ENCODE results near the gene TOPORS.
"Not testable (repeated sequence)": the region's sequence is repeated elsewhere in the genome, so short reads cannot be mapped to it uniquely, and the experiment has no call there.

The TOPORS gene

DNA sequence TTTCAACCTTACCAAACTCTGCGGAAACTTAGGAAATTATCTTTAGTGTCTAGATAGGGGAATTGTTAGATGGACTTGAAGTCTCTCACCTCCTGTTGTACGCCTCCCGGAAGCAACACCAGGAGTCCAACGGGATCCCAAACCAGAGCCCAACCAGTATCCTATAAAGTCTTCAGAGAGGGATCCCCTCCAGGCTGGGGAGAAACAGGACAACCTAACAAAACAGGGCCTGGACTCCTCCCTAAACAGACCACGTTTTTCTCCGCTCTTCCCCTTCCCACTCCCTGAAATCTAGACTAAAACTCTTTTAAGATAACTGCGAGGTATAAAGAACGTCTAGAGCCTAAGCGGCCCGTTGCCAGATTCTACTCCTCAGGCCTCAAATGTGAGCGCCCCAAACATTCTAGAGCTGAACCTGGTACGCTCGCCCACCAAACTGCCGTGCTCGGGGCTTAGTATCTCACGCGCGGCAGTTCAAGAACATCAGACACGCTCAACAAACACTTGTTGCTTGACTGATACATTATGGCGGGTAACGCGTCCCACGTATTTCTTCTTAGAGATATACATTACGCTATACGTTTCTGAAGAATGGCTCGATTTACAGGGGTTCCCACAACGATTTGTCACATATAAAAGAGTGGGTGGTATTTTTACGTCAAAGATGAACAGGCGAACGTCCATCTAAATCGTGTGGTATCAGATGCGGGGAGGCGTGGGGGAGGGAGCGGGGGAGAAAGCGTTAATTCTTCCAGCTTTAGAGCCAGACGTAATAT is 922 bp downstream of the TOPORS start:
- H3F3A ChIP-seq (ENCODE audit: low read depth), result no peaks in the 10 kb centered on the region; the same call in 1 of the 2 replicates
- H3K4me3 ChIP-seq (ENCODE audit: low read length, poor library complexity, severe bottlenecking), result peak overlapping the region; percentile 87
- H3K9me2 ChIP-seq (replicated peaks; ENCODE audit: low read depth, low read length), result no peaks in the 10 kb centered on the region
- no peaks in the 10 kb centered on the region for H3K36me3 ChIP-seq (ENCODE audit: insufficient read depth, low read length)
- H4K20me1 ChIP-seq (ENCODE audit: insufficient read depth, low read length, poor library complexity, severe bottlenecking), result peaks cover 38% of the 10 kb centered on the region
- no peaks in the 10 kb centered on the region for H3K9me3 ChIP-seq (ENCODE audit: insufficient read depth, low read depth, low read length)
- H3K4me1 ChIP-seq (ENCODE audit: insufficient read depth, low read length, poor library complexity, severe bottlenecking), result peaks cover 49% of the 10 kb centered on the region
- H3K4me2 ChIP-seq (ENCODE audit: low read depth, low read length, poor library complexity, severe bottlenecking), result peak overlapping the region; percentile 83
- H3K27me3 ChIP-seq (ENCODE audit: insufficient read depth, low read length, poor library complexity, severe bottlenecking), result no peaks in the 10 kb centered on the region
- peak overlapping the region; percentile 91 for H3K9ac ChIP-seq (ENCODE audit: low read depth, low read length, poor library complexity, severe bottlenecking)
- peaks cover 80% of the 10 kb centered on the region for H3K79me2 ChIP-seq (ENCODE audit: insufficient read depth, low read length)
- H2AFZ ChIP-seq (ENCODE audit: low read length), result peak overlapping the region; percentile 72
- no peak for TF ChIP-seq EZH2phosphoT487 (IDR thresholded peaks at IDR 0.05; ENCODE audit: borderline replicate concordance)
- TF ChIP-seq, protein P1, sequence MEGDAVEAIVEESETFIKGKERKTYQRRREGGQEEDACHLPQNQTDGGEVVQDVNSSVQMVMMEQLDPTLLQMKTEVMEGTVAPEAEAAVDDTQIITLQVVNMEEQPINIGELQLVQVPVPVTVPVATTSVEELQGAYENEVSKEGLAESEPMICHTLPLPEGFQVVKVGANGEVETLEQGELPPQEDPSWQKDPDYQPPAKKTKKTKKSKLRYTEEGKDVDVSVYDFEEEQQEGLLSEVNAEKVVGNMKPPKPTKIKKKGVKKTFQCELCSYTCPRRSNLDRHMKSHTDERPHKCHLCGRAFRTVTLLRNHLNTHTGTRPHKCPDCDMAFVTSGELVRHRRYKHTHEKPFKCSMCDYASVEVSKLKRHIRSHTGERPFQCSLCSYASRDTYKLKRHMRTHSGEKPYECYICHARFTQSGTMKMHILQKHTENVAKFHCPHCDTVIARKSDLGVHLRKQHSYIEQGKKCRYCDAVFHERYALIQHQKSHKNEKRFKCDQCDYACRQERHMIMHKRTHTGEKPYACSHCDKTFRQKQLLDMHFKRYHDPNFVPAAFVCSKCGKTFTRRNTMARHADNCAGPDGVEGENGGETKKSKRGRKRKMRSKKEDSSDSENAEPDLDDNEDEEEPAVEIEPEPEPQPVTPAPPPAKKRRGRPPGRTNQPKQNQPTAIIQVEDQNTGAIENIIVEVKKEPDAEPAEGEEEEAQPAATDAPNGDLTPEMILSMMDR (conservative IDR thresholded peaks at IDR 0.05; ENCODE audit: low read length), result no peak

DNA sequence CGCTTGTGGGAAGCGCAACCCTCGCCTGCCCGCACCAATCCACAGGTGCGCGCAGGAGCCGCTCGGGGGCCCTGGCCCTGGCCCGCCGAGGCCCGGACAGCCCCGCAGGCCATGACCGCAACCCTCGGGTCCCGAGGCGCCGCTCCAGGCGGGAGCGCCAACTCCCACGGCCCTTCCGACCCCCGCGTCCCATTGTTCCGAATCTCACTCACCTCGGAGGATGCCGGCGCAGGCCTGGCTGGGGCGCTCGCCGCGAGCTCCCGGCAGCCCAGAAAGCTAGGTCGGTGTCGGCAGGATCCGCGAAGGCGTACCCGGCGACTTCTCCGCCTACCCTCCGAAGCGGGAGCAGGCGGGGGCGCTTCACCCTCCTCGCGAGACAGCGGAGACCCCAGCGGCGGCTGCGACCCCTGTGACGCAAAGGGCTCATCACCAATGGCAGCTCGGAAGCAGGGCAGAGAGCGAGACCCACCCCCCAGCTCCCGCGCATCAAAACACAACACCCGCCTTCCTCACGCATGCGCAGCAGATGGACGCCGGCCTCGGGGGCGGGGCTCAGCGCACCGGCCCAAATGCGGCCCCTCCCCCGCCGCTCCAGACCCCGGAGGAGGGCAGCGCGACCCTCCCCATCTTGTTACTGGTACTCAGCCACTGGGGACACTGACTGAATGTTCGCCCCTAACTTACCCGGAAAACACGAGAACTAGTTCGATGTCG is 1.7 kb downstream of the TOPORS start:
- peaks cover 83% of the 10 kb centered on the region for H3K79me2 ChIP-seq (ENCODE audit: insufficient read depth, low read length)
- peak overlapping the region; percentile 91 for H3K9ac ChIP-seq (ENCODE audit: low read depth, low read length, poor library complexity, severe bottlenecking)
- peak overlapping the region; percentile 72 for H2AFZ ChIP-seq (ENCODE audit: low read length)
- H3K4me2 ChIP-seq (ENCODE audit: low read depth, low read length, poor library complexity, severe bottlenecking), result peak overlapping the region; percentile 94
- no peaks in the 10 kb centered on the region for H3K9me3 ChIP-seq (ENCODE audit: insufficient read depth, low read depth, low read length)
- H3K9me2 ChIP-seq (replicated peaks; ENCODE audit: low read depth, low read length), result no peaks in the 10 kb centered on the region
- H3K4me1 ChIP-seq (ENCODE audit: insufficient read depth, low read length, poor library complexity, severe bottlenecking), result peaks cover 55% of the 10 kb centered on the region
- H3F3A ChIP-seq (ENCODE audit: low read depth), result no peaks in the 10 kb centered on the region; the same call in 1 of the 2 replicates
- no peaks in the 10 kb centered on the region for H3K27me3 ChIP-seq (ENCODE audit: insufficient read depth, low read length, poor library complexity, severe bottlenecking)
- TF ChIP-seq EZH2phosphoT487 (IDR thresholded peaks at IDR 0.05; ENCODE audit: borderline replicate concordance), result no peak
- TF ChIP-seq, protein P1 (conservative IDR thresholded peaks at IDR 0.05; ENCODE audit: low read length), result no peak
- H4K20me1 ChIP-seq (ENCODE audit: insufficient read depth, low read length, poor library complexity, severe bottlenecking), result peaks cover 45% of the 10 kb centered on the region
- H3K36me3 ChIP-seq (ENCODE audit: insufficient read depth, low read length), result no peaks in the 10 kb centered on the region
- peak overlapping the region; percentile 87 for H3K4me3 ChIP-seq (ENCODE audit: low read length, poor library complexity, severe bottlenecking)

DNA sequence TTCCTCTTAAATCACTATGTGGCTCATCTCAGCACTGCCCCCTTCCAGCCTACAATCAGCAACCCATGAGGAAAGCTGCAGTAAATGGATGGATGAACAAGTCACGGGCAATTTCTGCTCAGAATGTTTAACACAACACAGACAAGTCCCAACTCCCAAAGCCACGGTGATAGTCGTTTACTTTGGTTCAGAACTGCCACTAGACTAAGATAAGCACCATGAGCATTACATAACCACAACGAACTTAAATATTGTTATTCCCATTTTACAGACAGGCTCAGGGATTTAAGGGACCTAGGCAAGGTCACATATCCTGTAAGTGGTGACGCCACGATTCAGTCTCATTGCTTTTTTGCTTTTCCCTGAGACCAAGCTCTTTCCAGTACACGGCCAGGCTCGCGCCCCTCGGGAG is 2.2 kb downstream of the TOPORS start:
- H3K4me1 ChIP-seq (ENCODE audit: insufficient read depth, low read length, poor library complexity, severe bottlenecking), result peaks cover 56% of the 10 kb centered on the region
- H3K27me3 ChIP-seq (ENCODE audit: insufficient read depth, low read length, poor library complexity, severe bottlenecking), result no peaks in the 10 kb centered on the region
- H3F3A ChIP-seq (ENCODE audit: low read depth), result no peaks in the 10 kb centered on the region; the same call in 1 of the 2 replicates
- peak overlapping the region; percentile 68 for H2AFZ ChIP-seq (ENCODE audit: low read length)
- peaks cover 49% of the 10 kb centered on the region for H4K20me1 ChIP-seq (ENCODE audit: insufficient read depth, low read length, poor library complexity, severe bottlenecking)
- H3K4me3 ChIP-seq (ENCODE audit: low read length, poor library complexity, severe bottlenecking), result peak overlapping the region; percentile 87
- H3K9ac ChIP-seq (ENCODE audit: low read depth, low read length, poor library complexity, severe bottlenecking), result peak overlapping the region; percentile 91
- H3K9me2 ChIP-seq (replicated peaks; ENCODE audit: low read depth, low read length), result no peaks in the 10 kb centered on the region
- H3K4me2 ChIP-seq (ENCODE audit: low read depth, low read length, poor library complexity, severe bottlenecking), result peak overlapping the region; percentile 94
- peaks cover 88% of the 10 kb centered on the region for H3K79me2 ChIP-seq (ENCODE audit: insufficient read depth, low read length)
- no peaks in the 10 kb centered on the region for H3K9me3 ChIP-seq (ENCODE audit: insufficient read depth, low read depth, low read length)
- no peaks in the 10 kb centered on the region for H3K36me3 ChIP-seq (ENCODE audit: insufficient read depth, low read length)
- TF ChIP-seq EZH2phosphoT487 (IDR thresholded peaks at IDR 0.05; ENCODE audit: borderline replicate concordance), result no peak
- TF ChIP-seq, protein P1 (conservative IDR thresholded peaks at IDR 0.05; ENCODE audit: low read length), result peak; percentile 21

GRCh38 chr9:32548213-32548612 is 4.2 kb downstream of the TOPORS start:
- Histone ChIP-seq H3K79me2 (ENCODE audit: insufficient read depth, low read length) (peaks cover 90% of the 10 kb centered on the region), H4K20me1 (ENCODE audit: insufficient read depth, low read length, poor library complexity, severe bottlenecking) (peaks cover 62% of the 10 kb centered on the region), H3K36me3 (ENCODE audit: insufficient read depth, low read length) (peaks cover 10% of the 10 kb centered on the region; the same call in 1 of the 2 replicates), H3K4me1 (ENCODE audit: insufficient read depth, low read length, poor library complexity, severe bottlenecking) (peaks cover 49% of the 10 kb centered on the region), H3K4me2 (ENCODE audit: low read depth, low read length, poor library complexity, severe bottlenecking) (peak overlapping the region; percentile 94), H3K4me3 (ENCODE audit: low read length, poor library complexity, severe bottlenecking) (peak overlapping the region; percentile 87)
- H3K9me2 ChIP-seq (replicated peaks; ENCODE audit: low read depth, low read length); H3K9me3 ChIP-seq (ENCODE audit: insufficient read depth, low read depth, low read length); H3K27me3 ChIP-seq (ENCODE audit: insufficient read depth, low read length, poor library complexity, severe bottlenecking); H2AFZ ChIP-seq (ENCODE audit: low read length); H3F3A ChIP-seq (ENCODE audit: low read depth); H3K9ac ChIP-seq (ENCODE audit: low read depth, low read length, poor library complexity, severe bottlenecking): not testable (repeated sequence)

All from Loucy (cell line).